ENCODE data around the gene CIT.

The CIT gene

GRCh38 chr12:119797090-119797489 lies 80.0 kb downstream of the CIT start:
- no peak for DNase-seq

DNA sequence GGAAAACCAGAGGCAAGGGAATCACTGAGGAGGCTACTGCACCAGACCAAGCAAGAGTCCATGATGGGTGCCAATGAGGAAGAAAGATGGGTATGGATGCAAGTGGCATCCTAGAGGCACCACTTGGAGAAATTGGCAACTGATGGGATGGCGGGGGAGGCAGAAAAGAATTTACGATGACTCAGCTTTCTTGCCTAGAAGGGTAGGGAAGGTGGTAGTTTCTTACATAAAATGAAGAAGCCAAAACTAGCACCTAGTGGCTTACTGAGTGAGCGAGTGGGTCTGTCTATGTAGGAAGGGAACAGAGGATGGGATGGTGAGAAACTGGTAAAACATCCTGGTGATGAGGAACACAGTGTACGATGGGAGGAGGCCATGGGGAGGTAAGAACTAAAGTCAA lies 80.8 kb downstream of the CIT start:
- DNase-seq: no peak

GRCh38 chr12:119791453-119791852 lies 85.7 kb downstream of the CIT start:
- no peak for DNase-seq

- no peak for DNase-seq
Observed at GRCh38 chr12:119788786-119789185, 88.3 kb downstream of the CIT start.

- DNase-seq: no peak
Observed at GRCh38 chr12:119786539-119786938, 90.6 kb downstream of the CIT start.

DNA sequence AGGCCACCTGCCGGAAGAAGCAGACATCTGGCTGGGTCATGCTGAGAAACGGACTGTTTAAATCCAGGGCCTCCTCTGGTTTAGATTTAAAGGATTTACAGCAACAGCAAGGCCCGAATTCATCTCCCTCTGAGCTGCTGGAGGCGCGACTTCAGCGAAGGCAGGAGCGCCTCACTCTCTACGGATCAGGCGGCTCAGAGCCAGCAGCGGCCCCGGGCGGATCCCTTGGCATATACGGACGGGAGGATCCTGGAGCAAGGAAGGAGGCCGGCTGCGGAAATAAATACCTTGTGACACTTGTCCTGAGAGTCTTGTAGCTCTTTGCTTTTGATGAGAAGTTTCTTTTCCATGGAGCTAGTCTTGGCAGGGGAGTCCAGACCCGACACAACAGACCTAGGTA lies 92.4 kb downstream of the CIT start:
- DNase-seq: no peak

DNA sequence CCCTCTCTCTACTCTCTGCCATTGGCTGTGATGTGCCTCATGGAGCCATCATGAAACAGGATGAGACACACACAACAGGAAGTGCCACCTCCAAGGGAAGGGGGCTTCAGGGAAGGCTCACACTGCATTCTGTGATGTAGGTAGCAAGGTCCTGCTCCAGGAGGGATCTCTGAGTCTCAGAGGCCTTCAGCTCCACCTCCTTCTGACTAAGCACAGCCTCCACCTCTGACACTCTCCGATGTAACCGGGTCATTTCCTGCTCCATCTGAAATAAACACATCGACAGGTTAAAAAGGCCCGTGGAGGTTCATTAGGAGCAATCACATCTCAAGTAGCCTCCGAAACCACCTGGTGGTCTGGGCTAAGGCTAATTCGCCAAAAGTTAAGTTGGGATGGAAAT lies 93.3 kb downstream of the CIT start:
- DNase-seq: no peak

- no peak for DNase-seq
Observed at GRCh38 chr12:119781804-119782203, 95.3 kb downstream of the CIT start.

DNA sequence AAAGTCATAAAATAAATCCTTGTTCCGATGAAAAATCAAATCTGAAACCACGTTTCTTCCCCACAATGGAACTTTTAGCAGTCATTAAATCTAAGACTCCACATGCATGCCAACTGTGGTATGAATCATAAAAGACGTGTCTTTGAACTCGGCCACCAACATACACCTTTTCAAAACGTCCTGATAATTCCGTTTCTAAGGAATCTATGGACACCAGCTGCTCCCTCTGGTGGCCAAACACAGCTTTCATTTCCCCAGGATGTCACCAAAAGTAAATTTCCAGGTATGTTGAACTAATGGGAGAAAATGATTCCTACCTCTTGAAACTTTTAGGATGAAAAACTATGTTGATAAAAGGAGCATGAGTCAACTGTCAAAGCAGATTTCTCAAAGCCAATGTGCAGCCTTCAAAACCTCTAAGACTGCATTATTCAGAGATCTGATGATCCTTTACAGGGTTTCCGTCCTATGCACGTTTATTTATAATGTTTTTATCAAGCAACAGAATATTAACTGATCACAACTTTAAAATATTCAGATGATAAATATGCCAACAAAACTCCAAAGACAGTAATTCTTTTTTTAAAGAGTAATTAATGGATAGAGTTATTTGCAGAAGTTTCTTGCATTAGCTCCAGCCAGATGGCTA lies 96.2 kb downstream of the CIT start:
- no peak for DNase-seq

DNA sequence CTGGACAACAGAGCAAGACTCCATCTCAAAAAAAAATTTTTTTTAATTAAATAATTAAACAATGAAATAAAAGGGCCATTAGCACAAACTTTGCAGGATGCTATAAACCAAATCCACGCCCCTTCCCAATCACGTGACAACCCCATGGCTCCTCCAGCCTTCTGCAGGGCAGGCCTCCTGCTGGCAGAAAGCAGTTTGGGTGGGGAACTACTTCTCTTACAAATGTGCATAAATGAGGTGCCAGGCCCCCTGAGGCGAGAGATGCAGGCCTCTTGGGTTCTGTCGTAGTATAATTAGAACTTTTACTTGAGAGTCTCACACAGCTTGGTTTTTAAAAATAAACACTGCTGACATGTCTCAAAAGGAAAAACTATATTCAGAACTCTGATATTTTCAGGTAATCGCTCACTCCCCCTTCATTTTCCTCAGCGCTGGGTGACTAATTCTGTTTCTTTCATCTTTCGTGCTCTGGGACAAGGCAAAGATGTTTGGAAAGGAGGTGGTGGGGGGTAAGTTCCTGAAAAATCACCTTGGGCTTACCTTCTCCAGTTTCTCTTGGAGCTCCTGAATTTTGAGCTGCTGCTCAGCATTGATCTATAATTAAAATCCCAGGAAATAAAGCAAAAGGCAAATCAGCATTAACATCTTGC lies 101.7 kb downstream of the CIT start:
- no peak for DNase-seq

DNA sequence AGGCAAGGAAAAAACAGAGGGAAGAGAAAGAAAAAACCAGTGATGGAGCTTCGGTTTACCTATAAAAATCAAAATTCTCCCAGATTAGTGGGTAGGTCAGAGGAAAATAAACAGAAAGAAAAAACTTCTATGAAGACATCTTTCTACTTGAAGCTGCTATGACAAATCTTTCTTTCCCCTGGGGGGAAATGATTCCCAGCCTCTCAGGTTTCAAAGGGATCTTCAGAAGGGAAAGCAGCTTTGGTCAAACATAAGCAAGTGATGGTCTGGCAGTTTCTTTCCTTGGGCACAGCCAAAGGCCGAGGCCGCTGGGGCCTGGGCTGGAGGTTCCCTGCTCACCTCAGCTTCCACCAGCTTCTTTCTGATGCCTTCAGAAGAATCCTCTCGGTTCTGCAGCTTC lies 104.7 kb downstream of the CIT start:
- no peak for DNase-seq

DNA sequence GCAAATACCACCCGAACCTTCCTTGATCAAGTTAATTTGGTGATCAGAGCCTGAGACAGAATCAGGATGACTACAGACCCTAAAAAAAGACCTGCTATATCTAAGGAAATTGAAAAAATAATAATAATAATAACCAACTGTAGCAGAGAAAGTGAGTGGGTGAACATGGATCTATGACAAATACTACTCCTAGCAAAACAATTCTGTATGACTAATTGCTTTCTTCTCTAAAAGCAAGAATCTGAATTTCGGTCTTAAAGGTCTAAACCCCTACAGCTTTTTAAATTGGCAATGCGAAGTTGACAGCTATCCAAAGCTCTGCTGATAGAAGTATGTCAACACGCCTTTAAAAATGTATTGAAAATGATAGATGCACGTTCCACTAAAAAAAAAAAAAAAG lies 107.0 kb downstream of the CIT start:
- DNase-seq: no peak

- DNase-seq: no peak
Observed at GRCh38 chr12:119762619-119763018, 114.5 kb downstream of the CIT start.

- no peak for DNase-seq
Observed at GRCh38 chr12:119758722-119759121, 118.4 kb downstream of the CIT start.

GRCh38 chr12:119758234-119758633 lies 118.9 kb downstream of the CIT start:
- no peak for DNase-seq

DNA sequence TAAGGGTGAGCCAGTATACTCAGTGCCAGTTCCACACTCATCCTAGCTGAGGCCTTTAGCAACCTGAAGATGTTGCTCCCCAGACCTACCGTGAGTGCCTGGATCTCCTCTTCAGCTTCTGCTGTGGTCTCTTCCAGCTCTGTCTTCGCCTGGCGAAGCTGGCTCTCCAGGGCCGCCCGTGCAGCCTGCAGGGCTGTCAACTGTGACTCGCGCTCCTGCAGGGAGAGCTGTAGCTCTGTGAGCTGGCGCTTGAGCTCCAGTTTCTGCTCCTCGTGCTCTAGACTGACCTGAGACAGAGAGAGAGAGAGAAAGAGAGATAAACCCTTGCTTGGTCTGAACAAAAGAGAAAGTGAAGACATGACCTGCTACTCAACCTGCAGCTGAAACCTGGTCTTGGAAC lies 125.2 kb downstream of the CIT start:
- no peak for DNase-seq

DNA sequence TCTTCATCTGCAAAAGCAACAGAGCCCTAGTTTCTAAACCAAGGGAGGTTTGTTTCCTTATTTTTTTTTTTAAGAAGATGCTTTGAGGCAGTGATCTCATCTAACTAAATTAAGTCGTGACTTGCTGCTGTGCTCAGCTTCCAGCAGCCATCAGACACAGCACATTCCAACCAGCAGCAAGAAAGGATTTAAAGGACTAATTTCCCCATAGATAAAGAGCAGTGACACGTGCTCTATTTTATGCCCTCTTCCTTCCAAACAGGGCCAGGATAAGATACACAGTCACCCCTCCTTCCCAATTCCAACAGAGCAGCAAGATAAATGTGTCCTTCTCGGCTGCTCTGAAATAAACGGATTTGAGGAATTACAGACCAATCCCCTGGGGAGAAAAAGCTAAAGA lies 127.5 kb downstream of the CIT start:
- DNase-seq: no peak

GRCh38 chr12:119748497-119748896 lies 128.6 kb downstream of the CIT start:
- DNase-seq: no peak

DNA sequence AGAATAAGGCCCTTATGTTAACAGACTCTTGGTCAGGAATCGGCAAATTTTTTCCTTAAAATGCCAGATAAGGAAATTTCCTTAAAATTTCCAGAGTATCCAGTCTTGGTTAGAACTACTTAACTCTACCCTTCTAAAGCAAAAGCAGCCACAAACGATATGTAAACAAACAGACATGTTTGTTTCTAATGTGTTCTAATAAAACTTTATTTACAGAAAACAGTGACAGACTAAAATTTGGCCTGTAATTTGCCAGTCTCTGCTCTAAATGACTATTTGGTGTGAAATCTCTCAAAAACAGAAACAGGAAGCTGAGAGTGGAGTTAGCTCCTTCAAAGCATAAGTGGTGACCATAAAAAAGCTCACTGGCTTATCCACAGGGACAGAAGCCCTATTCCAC lies 131.0 kb downstream of the CIT start:
- no peak for DNase-seq

DNA sequence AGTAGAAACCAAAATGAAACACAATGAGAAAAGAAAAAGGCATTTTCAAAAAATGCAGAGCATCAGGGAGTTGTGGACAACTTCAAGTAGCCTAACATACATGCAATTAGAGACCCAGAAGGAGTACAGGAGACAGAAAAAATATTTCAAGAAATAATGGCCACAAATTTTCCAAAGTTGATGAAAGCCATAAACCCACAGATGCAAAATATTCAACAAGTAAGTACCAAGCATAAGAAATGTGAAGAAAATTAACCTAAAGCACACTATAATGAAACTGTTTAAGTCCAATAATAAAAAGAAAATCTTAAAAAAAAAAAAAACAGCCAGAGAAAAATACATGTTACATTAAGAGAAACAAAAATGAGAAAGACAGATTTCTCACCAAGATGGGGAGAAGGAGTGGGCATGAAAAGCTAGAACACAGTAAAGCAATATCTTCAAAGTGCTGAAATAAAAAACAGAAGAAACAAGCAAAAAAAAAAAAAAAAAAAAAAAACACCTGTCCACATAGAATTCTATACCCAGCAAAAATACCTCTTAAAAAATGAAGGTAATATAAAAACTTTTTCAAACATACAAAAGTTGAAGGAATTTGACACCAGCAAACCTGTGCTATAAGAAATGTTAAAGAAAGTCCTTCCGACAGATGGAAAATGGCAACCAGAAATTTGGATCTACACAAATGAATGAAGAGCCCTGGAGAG lies 132.1 kb downstream of the CIT start:
- no peak for DNase-seq

DNA sequence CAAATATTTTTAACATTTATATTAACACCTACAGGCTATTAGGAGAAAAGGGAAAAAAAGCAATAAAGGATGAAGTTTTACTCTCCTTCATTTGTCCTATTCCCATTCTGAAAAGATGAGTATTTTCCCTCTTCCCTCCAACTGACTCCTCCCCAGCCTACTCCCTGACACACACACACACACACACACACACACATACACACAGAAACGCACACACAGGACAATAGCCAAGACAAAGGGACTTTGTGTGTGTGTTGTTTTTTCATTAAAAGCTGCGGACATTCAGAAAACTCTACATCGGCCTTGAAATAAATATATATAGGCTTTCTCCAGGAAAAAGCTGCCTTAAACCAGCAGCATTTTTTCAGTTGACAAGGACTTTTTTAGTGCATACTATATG lies 134.4 kb downstream of the CIT start:
- DNase-seq: no peak

DNA sequence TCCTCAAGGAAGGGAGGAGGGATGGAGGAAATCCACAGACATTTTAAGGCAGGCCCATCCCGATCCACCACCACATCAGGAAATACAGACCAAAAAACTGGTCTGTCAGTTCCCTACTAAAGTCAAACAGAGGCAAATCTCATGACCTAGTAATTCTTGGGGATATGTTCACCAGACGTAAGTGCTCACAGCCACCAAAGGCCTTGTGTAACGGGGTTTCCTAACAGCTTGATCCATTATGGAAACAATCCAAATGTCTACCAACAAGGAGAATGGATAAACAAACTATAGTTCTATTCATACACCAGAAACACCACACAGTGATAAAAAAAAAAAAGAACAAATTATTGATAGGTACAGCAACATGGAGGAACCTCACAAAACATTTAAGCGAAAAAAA lies 136.3 kb downstream of the CIT start:
- DNase-seq: no peak

- no peak for DNase-seq
Observed at GRCh38 chr12:119735079-119735478, 142.0 kb downstream of the CIT start.

DNA sequence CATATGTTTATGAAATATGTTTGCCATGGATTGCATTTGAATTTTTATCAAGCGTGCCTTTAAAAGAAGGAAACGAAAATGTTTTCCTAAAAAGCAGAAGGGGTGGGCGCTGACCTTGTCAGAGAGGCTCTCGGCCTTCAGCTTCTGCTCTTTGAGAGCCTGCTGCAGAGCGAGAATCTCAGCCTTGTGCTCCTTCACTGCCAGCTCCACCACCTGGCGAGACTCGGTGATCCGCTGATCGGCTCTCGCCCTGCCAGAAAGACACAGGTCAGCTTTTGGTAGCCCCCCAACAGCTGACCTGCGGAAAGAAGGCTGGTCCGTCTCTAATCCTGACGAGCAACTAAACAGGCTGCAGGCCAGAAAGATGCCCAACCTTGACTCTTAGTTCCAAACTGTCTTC lies 146.7 kb downstream of the CIT start:
- no peak for DNase-seq

- DNase-seq: no peak
Observed at GRCh38 chr12:119729871-119730270, 147.2 kb downstream of the CIT start.
